B cell (primary cell): Measurements from ENCODE around the gene TAF8. TPM values are rescaled to one million over a fixed set of nuclear protein-coding genes. Genes with fewer than 3 reads are reported as not detected.

Experiments used
- ATAC-seq: fragments of 200-7000 bp; cut with Tn5 transposase; one replicate; pipeline ENCODE4 v1.10.0; 2021; ENCODE audit warnings: low read depth, mild to moderate bottlenecking, moderate number of reproducible peaks, moderate library complexity
- CTCF ChIA-PET: fragments of 350-600 bp; sonication (Branson Sonifier 250); formaldehyde crosslinking; loops from one replicate; lab custom pipeline; 2021; ENCODE audit warnings: antibody characterized with exemption, inconsistent platforms; lab: Charles Lee
- POLR2A ChIA-PET: fragments of 350-600 bp; sonication (Branson Sonifier 250); formaldehyde crosslinking; loops from one replicate; lab custom pipeline; 2021; ENCODE audit warnings: antibody characterized with exemption; lab: Charles Lee
- DNase-seq: peaks from one replicate; pipeline ENCODE4 v3.0.0; 2013
- H2AFZ ChIP-seq: 2 replicates; pipeline ENCODE4 v1.6.1; 2012; ENCODE audit warnings: mild to moderate bottlenecking, low read depth, low read length; ENCODE audit not compliant: insufficient read depth, poor library complexity, severe bottlenecking
- H3K27ac ChIP-seq, 2 donors: 1 replicate in 1 of 2; 2 replicates in 1 of 2; pipeline ENCODE4 v1.5.1; 2012 to 2013; ENCODE audit warnings: low read length in 2 of 2, mild to moderate bottlenecking in 2 of 2, moderate library complexity in 1 of 2
- H3K27me3 ChIP-seq, 4 experiments: fragments of 200-600 bp in 1 of 4; sonication (generic) in 1 of 4; replicated peaks in 1 of 4; 1 replicate in 2 of 4; 2 replicates in 2 of 4; pipeline versions ENCODE4 v1.6.1 to v1.7.0; 2013 to 2016; ENCODE audit warnings: low read length in 3 of 4, mild to moderate bottlenecking in 2 of 4, mixed read lengths in 1 of 4, moderate library complexity in 1 of 4; ENCODE audit not compliant: insufficient read depth in 4 of 4, control insufficient read depth in 3 of 4; ENCODE audit errors: control extremely low read depth in 1 of 4
- H3K36me3 ChIP-seq, 2 experiments: replicated peaks in 1 of 2; 1 replicate in 1 of 2; 2 replicates in 1 of 2; pipeline versions ENCODE4 v1.6.1 to v1.7.1; 2013; ENCODE audit warnings: low read length in 1 of 2; ENCODE audit not compliant: insufficient read depth in 2 of 2, control insufficient read depth in 1 of 2; ENCODE audit errors: control extremely low read depth in 1 of 2, extremely low read depth in 1 of 2
- H3K4me1 ChIP-seq, 2 donors: fragments of 200-600 bp in 1 of 2; sonication (generic) in 1 of 2; 1 replicate in 1 of 2; 2 replicates in 1 of 2; pipeline versions ENCODE4 v1.5.1 to v1.6.1; 2013 to 2017; ENCODE audit warnings: low read length in 2 of 2; ENCODE audit not compliant: control insufficient read depth in 2 of 2, insufficient read depth in 2 of 2
- H3K4me2 ChIP-seq: replicated peaks from 2 replicates; pipeline ENCODE3; 2012; ENCODE audit warnings: mild to moderate bottlenecking, low read depth, low read length; ENCODE audit not compliant: poor library complexity, severe bottlenecking
- H3K4me3 ChIP-seq, 5 experiments: fragments of 200-600 bp in 1 of 5; sonication (generic) in 1 of 5; 1 replicate in 3 of 5; 2 replicates in 2 of 5; pipeline versions ENCODE4 v1.5.1 to v1.7.0; 2011 to 2016; ENCODE audit warnings: low read length in 4 of 5, mild to moderate bottlenecking in 4 of 5, low read depth in 2 of 5, control low read depth in 1 of 5, moderate library complexity in 1 of 5; ENCODE audit not compliant: insufficient read depth in 1 of 5; ENCODE audit errors: control extremely low read depth in 1 of 5, extremely low read depth in 1 of 5
- H3K79me2 ChIP-seq: fragments of 200-600 bp; sonication (generic); one replicate; pipeline ENCODE4 v1.6.0; 2016; ENCODE audit warnings: low read length; ENCODE audit not compliant: control insufficient read depth, insufficient read depth
- H3K9ac ChIP-seq: fragments of 200-600 bp; sonication (generic); 2 replicates; pipeline ENCODE4 v1.6.1; 2017; ENCODE audit warnings: mild to moderate bottlenecking, low read length, moderate library complexity
- H3K9me3 ChIP-seq, 3 donors: one replicate each; pipeline versions ENCODE4 v1.6.1 to v1.7.1; 2013; ENCODE audit warnings: low read length in 2 of 3; ENCODE audit not compliant: control insufficient read depth in 2 of 3, insufficient read depth in 1 of 3; ENCODE audit errors: control extremely low read depth in 1 of 3
- H4K20me1 ChIP-seq: 2 replicates; pipeline ENCODE4 v1.6.0; 2012; ENCODE audit warnings: mild to moderate bottlenecking, low read length; ENCODE audit not compliant: insufficient read depth, control insufficient read depth, poor library complexity, severe bottlenecking
- H3K27ac Mint-ChIP-seq: one replicate; pipeline ENCODE4 v1.8.0; 2021; ENCODE audit warnings: mixed read lengths
- H3K27me3 Mint-ChIP-seq: one replicate; pipeline ENCODE4 v1.8.0; 2021; ENCODE audit warnings: mixed read lengths
- H3K4me1 Mint-ChIP-seq: one replicate; pipeline ENCODE4 v1.8.0; 2021; ENCODE audit warnings: mixed read lengths
- H3K4me3 Mint-ChIP-seq: one replicate; pipeline ENCODE4 v1.8.0; 2021; ENCODE audit warnings: mixed read lengths
- H3K9me3 Mint-ChIP-seq: one replicate; pipeline ENCODE4 v1.8.0; 2022; ENCODE audit warnings: mixed read lengths; ENCODE audit not compliant: insufficient read depth
- CTCF ChIP-seq: fragments of 200-600 bp; IDR thresholded peaks from one replicate; pipeline ENCODE4 v1.8.0; 2022; ENCODE audit warnings: antibody characterized with exemption, mild to moderate bottlenecking
- EZH2 ChIP-seq: IDR thresholded peaks from 2 replicates; pipeline ENCODE4 v1.6.1; 2012; ENCODE audit warnings: borderline replicate concordance, low read depth, mild to moderate bottlenecking, moderate library complexity, low read length; ENCODE audit not compliant: insufficient read depth, poor library complexity, severe bottlenecking
- WGBS: methylation state at CpG from one replicate; pipeline ENCODE4 v1.1.5; 2013; ENCODE audit warnings: missing lambda C conversion rate; ENCODE audit not compliant: insufficient coverage; 5-methylcytosine and 5-hydroxymethylcytosine counted together
- intact Hi-C: fragments of 100-400 bp; cut with micrococcal nuclease; formaldehyde crosslinking; loops from one replicate; pipeline ENCODE4 v1.10.0; 2022
- polyA plus RNA-seq: library from polyadenylated mRNA; depleted of rRNA; stranded (reverse); fragments of >200 nt; gene quantifications from 2 replicates; pipeline ENCODE4 v1.2.3, GENCODE V29; 2012
- total RNA-seq, 2 donors: library from RNA; stranded (reverse); fragments of 120-200 nt in 1 of 2; gene quantifications; 1 replicate in 1 of 2; 2 replicates in 1 of 2; pipeline versions ENCODE4 v1.2.3 to v1.2.4, GENCODE V29; 2013 to 2022

The TAF8 gene
- total and polyA plus RNA-seq, 2 donors (not counting 1 experiment from before 2014, with no cell fraction given): 30.6 to 67.0 TPM

- Histone ChIP-seq H3K4me3 (no peak overlapping the region), H3K27me3 (no peaks in the 10 kb centered on the region), H3K4me2 (peak overlapping the region; percentile 27), H3K79me2 (peaks cover 98% of the 10 kb centered on the region), H3K4me1 (peaks cover 51 to 71% of the 10 kb centered on the region in 2 donors), H3K27ac (peak overlapping the region in 1 of 2 donors; percentile 56), H3K9ac (no peak overlapping the region), H3K9me3 (no peaks in the 10 kb centered on the region), H4K20me1 (peaks cover 98% of the 10 kb centered on the region), H3K36me3 (peaks cover 0 to 43% of the 10 kb centered on the region in 2 experiments), H2AFZ (no peak overlapping the region)
- ChIA-PET CTCF (interaction anchor here (1.2 to 10.9 kb wide), 3 partner anchors 9 to 95 kb away, joined by 4 to 130 read pairs (median 7); partner anchors contain the start of gene TAF8), POLR2A (interaction anchor here (0.6 to 1.4 kb wide), 3 partner anchors 13 to 23 kb away, joined by 3 to 11 read pairs (median 4); no protein-coding TSS in a partner anchor)
- Mint-ChIP-seq H3K27ac (peak overlapping the region; percentile 90), H3K4me3 (peak overlapping the region; percentile 13), H3K4me1 (peaks cover 68% of the 10 kb centered on the region), H3K27me3 (no peaks in the 10 kb centered on the region), H3K9me3 (no peaks in the 10 kb centered on the region)
- intact Hi-C loops: no loop called here
- WGBS: 56% methylated on average over 10 of the region's 14 CpGs
- TF ChIP-seq CTCF: no peak
- no peak for TF ChIP-seq EZH2
- ATAC-seq (peak; percentile 28), DNase-seq (peak; percentile 27)
Measured at GRCh38 chr6:42030585-42031506, 19.5 kb upstream of the TAF8 start.
